ENCODE data around the gene UBN1. TPM values are rescaled to one million over a fixed set of nuclear protein-coding genes. Genes with fewer than 3 reads are reported as not detected.

The UBN1 gene
- 24.3 TPM for polyA plus RNA-seq (2013, experiment 1 of 2)
- 23.8 TPM for polyA plus RNA-seq (2013, experiment 2 of 2)

DNA sequence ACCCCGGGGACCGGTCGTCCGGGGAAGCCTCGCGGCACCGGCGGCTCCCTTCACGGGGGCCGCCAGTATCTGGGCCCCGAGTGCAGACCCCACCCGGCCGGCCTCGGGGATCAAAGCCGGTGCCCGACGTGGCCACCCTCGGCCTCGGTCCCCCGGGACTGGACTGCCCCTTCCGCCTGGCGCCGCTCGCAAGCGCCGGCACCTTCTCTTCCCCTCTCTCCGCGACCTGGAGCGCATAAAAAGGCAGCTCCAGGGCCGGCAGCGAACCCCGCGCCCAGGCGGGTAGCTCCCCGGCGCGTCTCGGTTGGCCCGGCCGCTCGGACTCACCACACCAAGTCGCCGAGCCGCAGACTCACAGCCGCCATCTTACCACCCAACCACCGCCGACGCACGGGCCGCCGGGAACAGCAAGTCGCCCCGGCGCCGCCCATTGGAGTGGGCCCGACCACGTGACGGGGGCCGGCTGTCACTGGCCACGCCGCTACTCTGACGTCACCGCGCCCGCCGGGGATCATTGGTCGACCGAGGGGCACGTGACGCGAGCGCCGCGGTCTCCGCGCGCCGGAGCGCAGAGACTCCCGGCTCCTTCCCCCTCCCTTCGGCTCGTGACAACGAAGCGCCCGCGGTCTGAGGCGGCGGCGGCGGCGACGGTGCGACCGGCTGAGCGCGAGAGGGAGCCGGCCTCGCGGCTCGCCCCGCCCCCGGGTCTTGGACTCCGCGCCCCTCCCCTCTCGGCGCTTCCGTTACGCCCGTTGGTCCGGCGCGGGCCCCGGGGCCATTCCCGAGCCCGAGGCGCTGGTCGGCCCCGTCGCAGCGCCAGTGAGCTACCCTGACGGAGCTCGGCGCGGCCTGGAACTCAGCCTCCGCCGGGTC is at the start of gene UBN1, which contains the start of gene GLYR1:
Gene UBN1, plus strand, starts transcription at position 581 of the 873 bp plus-strand sequence. CDS start 5,437 bp downstream, outside the sequence.
Gene GLYR1, minus strand, starts transcription at position 388 of the 873 bp plus-strand sequence. Its CDS starts 23 bp downstream, at position 365.
- H3K27me3 ChIP-seq (ENCODE audit: insufficient read depth, low read length) = no peaks in the 10 kb centered on the region
- peak within 1 kb of the TSS; percentile 80 for H3K4me3 ChIP-seq (ENCODE audit: low read length)
- peaks cover 12% of the 10 kb centered on the region; the same call in 1 of the 2 replicates for H3K4me1 ChIP-seq (ENCODE audit: insufficient read depth, low read length)
- peak within 1 kb of the TSS; percentile 93 for H3K27ac ChIP-seq (ENCODE audit: low read depth, low read length)
- H3K9me3 ChIP-seq (ENCODE audit: insufficient read depth, low read depth, low read length) = no peaks in the 10 kb centered on the region
- peak within 1 kb of the TSS; percentile 95 for H3K9ac ChIP-seq (ENCODE audit: low read depth, low read length)
- WGBS = under 1% methylated on average over 126 of the region's 126 CpGs
- peaks cover 36% of the 10 kb centered on the region for H3K36me3 ChIP-seq (ENCODE audit: insufficient read depth, low read length)

- Histone ChIP-seq H3K27me3 (ENCODE audit: insufficient read depth, low read length) (no peaks in the 10 kb centered on the region), H3K9me3 (ENCODE audit: insufficient read depth, low read depth, low read length) (no peaks in the 10 kb centered on the region), H3K36me3 (ENCODE audit: insufficient read depth, low read length) (peaks cover 24% of the 10 kb centered on the region), H3K4me1 (ENCODE audit: insufficient read depth, low read length) (0 out of 2 replicates have a peak, but pooled peaks cover 4% of the 10 kb centered on the region), H3K9ac (ENCODE audit: low read depth, low read length) (no peak overlapping the region), H3K27ac (ENCODE audit: low read depth, low read length) (no peak overlapping the region), H3K4me3 (ENCODE audit: low read length) (no peak overlapping the region)
- 95% methylated on average over 22 of the region's 22 CpGs for WGBS
Observed at GRCh38 chr16:4797805-4798252, 49.5 kb upstream of the UBN1 start.

DNA sequence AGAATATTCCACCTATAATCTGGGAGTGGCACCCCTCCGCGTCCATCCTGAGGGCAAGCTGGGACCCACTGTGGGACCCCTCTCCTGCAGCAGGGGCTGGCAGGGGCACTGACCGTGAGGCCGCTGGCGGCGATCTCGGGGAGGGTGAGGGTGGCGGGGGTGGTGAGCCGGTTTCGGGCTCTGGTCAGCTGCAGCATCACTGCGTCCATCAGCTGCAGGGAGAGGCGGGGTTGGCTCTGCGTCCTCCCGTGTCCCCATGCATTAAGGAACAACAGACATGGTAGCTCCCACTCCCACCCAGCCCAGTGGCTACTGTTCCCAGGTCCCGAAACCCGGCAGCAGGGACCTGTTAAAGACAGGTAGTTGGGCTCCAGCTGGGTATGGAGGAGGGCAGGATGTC is 48.8 kb upstream of the UBN1 start:
- H3K9ac ChIP-seq (ENCODE audit: low read depth, low read length) = no peak overlapping the region
- WGBS = 93% methylated on average over 16 of the region's 16 CpGs
- H3K36me3 ChIP-seq (ENCODE audit: insufficient read depth, low read length) = peaks cover 24% of the 10 kb centered on the region
- no peaks in the 10 kb centered on the region for H3K9me3 ChIP-seq (ENCODE audit: insufficient read depth, low read depth, low read length)
- no peak overlapping the region for H3K4me3 ChIP-seq (ENCODE audit: low read length)
- H3K27me3 ChIP-seq (ENCODE audit: insufficient read depth, low read length) = no peaks in the 10 kb centered on the region
- peaks cover 7% of the 10 kb centered on the region; the same call in 1 of the 2 replicates for H3K4me1 ChIP-seq (ENCODE audit: insufficient read depth, low read length)
- H3K27ac ChIP-seq (ENCODE audit: low read depth, low read length) = no peak overlapping the region

DNA sequence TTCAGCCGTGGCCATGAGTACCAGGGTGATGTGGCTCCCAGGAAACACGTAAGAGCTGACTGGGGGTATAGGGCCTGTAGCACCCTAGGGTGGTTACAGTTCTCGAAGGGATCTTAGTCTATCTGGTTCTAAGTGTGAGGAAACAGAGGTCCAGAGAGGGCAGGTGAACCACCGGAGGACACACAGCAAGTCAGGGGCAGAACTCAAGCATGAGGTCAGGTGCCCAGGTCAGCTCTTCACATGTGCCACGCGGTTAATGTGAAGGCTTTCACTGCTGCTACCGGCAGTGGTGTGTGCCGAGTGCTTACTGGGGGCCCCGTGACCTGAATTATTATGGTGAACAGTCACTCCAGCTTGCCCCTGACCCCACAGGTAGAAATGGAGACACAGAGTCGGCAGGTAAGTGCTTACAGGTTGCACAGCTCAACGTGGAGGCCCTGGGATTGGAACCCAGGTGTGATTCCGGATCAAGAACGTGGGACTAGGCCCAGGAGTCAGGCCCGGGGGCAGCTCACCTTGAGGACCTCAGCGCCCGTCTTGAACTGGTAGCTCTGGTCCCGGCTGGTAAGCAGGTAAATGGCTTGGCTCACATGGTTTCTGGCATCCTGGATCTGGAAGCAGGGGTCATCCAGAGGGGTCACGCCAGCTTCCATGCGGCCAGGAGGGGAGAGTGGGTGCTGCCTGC is 48.0 kb upstream of the UBN1 start:
- Histone ChIP-seq H3K9me3 (ENCODE audit: insufficient read depth, low read depth, low read length) (no peaks in the 10 kb centered on the region), H3K4me3 (ENCODE audit: low read length) (no peak overlapping the region), H3K9ac (ENCODE audit: low read depth, low read length) (no peak overlapping the region), H3K27me3 (ENCODE audit: insufficient read depth, low read length) (no peaks in the 10 kb centered on the region), H3K36me3 (ENCODE audit: insufficient read depth, low read length) (peaks cover 27% of the 10 kb centered on the region), H3K4me1 (ENCODE audit: insufficient read depth, low read length) (peaks cover 11% of the 10 kb centered on the region; the same call in 1 of the 2 replicates), H3K27ac (ENCODE audit: low read depth, low read length) (no peak overlapping the region)
- WGBS = 95% methylated on average over 19 of the region's 19 CpGs

DNA sequence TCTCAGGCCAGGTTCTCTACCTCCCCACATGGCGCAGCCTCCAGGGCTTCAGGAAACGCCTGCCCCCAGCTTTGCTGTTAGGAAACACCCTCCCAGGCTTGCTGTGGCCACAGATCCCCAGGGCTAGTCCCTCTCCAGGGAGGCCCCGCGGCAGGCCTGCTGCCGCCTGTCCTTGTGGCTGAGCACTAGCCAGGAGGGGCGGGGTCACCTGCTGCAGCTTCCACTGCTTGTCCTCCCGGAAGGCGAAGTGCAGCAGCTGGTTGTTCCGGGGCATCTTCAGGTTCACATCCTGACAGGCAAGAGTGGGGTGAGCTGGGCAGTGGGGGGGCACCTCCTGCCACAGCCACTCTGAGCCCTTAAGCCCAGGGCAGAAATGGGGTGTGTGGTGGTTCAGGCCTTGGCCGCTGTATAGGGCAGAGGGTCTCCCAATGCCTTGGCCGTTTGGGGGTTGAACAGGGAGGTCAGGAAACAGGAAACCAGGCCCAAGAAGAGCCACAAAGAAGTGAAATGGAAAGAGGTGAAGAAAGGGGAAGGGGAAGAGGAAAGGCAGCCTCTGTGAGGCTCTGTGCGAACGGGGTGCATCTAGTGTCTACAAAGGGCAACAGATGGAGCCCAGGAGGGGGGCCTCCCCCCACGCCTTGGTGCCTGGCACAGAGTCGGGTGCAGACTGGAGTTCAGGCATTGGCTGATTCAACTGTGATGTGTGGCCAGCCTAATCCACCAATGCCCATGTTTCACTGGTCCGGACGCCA is 46.8 kb upstream of the UBN1 start:
- peaks cover 39% of the 10 kb centered on the region for H3K36me3 ChIP-seq (ENCODE audit: insufficient read depth, low read length)
- H3K27ac ChIP-seq (ENCODE audit: low read depth, low read length) = no peak overlapping the region

GRCh38 chr16:4801051-4801961 is 46.0 kb upstream of the UBN1 start:
- Histone ChIP-seq H3K4me1 (ENCODE audit: insufficient read depth, low read length) (peaks cover 11% of the 10 kb centered on the region; the same call in 1 of the 2 replicates), H3K27ac (ENCODE audit: low read depth, low read length) (peak overlapping the region; percentile 98; the same call in 1 of the 2 replicates), H3K36me3 (ENCODE audit: insufficient read depth, low read length) (peaks cover 44% of the 10 kb centered on the region), H3K9ac (ENCODE audit: low read depth, low read length) (peak overlapping the region; percentile 92), H3K9me3 (ENCODE audit: insufficient read depth, low read depth, low read length) (no peaks in the 10 kb centered on the region), H3K27me3 (ENCODE audit: insufficient read depth, low read length) (no peaks in the 10 kb centered on the region), H3K4me3 (ENCODE audit: low read length) (peak overlapping the region; percentile 66)
- 48% methylated on average over 28 of the region's 29 CpGs for WGBS

More for the DNA sequence above, 46.8 kb upstream of the UBN1 start:
- Histone ChIP-seq H3K9ac (ENCODE audit: low read depth, low read length) (no peak overlapping the region), H3K27me3 (ENCODE audit: insufficient read depth, low read length) (no peaks in the 10 kb centered on the region), H3K4me3 (ENCODE audit: low read length) (no peak overlapping the region), H3K4me1 (ENCODE audit: insufficient read depth, low read length) (peaks cover 11% of the 10 kb centered on the region; the same call in 1 of the 2 replicates), H3K9me3 (ENCODE audit: insufficient read depth, low read depth, low read length) (no peaks in the 10 kb centered on the region)
- WGBS = 92% methylated on average over 17 of the region's 17 CpGs

- H3K27me3 ChIP-seq (ENCODE audit: insufficient read depth, low read length) = no peaks in the 10 kb centered on the region
- peak within 1 kb of the TSS; percentile 66 for H3K4me3 ChIP-seq (ENCODE audit: low read length)
- H3K9ac ChIP-seq (ENCODE audit: low read depth, low read length) = peak within 1 kb of the TSS; percentile 92
- H3K36me3 ChIP-seq (ENCODE audit: insufficient read depth, low read length) = peaks cover 46% of the 10 kb centered on the region
- H3K9me3 ChIP-seq (ENCODE audit: insufficient read depth, low read depth, low read length) = no peaks in the 10 kb centered on the region
- peak within 1 kb of the TSS; percentile 98 for H3K27ac ChIP-seq (ENCODE audit: low read depth, low read length)
- peaks cover 11% of the 10 kb centered on the region; the same call in 1 of the 2 replicates for H3K4me1 ChIP-seq (ENCODE audit: insufficient read depth, low read length)
- WGBS = under 1% methylated on average over 70 of the region's 70 CpGs
Observed at GRCh38 chr16:4801962-4802658, 45.2 kb upstream of the UBN1 start, which contains the start of gene ROGDI. TSS of gene ROGDI (minus strand) at chr16:4802633. CDS start at chr16:4802571, 62 bp downstream.

GRCh38 chr16:4802659-4803287 is 44.5 kb upstream of the UBN1 start:
- Histone ChIP-seq H3K9me3 (ENCODE audit: insufficient read depth, low read depth, low read length) (no peaks in the 10 kb centered on the region), H3K27ac (ENCODE audit: low read depth, low read length) (peak overlapping the region; percentile 98), H3K27me3 (ENCODE audit: insufficient read depth, low read length) (no peaks in the 10 kb centered on the region), H3K4me1 (ENCODE audit: insufficient read depth, low read length) (peaks cover 11% of the 10 kb centered on the region; the same call in 1 of the 2 replicates), H3K36me3 (ENCODE audit: insufficient read depth, low read length) (peaks cover 49% of the 10 kb centered on the region), H3K4me3 (ENCODE audit: low read length) (peak overlapping the region; percentile 66), H3K9ac (ENCODE audit: low read depth, low read length) (peak overlapping the region; percentile 92)
- under 1% methylated on average over 58 of the region's 59 CpGs for WGBS

DNA sequence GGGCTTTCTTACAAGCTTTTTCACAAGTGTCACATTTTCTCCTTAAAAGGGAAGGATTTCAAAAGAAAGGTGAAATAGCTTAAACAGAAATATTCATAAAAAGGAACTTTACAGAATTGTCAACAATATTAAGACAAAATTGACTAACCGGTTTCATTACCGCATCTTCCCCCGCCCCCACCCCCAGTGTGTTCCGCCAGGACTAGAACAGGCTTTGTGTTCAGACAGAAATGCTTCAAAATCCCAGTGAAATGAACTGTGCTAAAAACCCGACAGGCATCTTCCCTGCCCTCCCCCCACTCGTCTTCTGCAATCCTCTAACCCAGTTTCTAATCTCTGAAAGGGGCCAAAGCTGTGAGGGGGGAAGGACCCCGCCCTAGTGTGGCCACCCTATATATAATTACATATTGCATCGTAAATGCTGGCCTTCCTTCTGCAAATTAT is 43.9 kb upstream of the UBN1 start:
- H3K27me3 ChIP-seq (ENCODE audit: insufficient read depth, low read length) = no peaks in the 10 kb centered on the region
- no peaks in the 10 kb centered on the region for H3K9me3 ChIP-seq (ENCODE audit: insufficient read depth, low read depth, low read length)
- 61% methylated on average over 8 of the region's 8 CpGs for WGBS
- H3K9ac ChIP-seq (ENCODE audit: low read depth, low read length) = peak overlapping the region; percentile 92
- peaks cover 49% of the 10 kb centered on the region for H3K36me3 ChIP-seq (ENCODE audit: insufficient read depth, low read length)
- peak overlapping the region; percentile 98 for H3K27ac ChIP-seq (ENCODE audit: low read depth, low read length)
- peaks cover 11% of the 10 kb centered on the region; the same call in 1 of the 2 replicates for H3K4me1 ChIP-seq (ENCODE audit: insufficient read depth, low read length)
- H3K4me3 ChIP-seq (ENCODE audit: low read length) = peak overlapping the region; percentile 66

Data from HUES64 (cell line).